AG04449 (cell line): Measurements from ENCODE around the gene DHX58.

Experiments used
- CTCF ChIA-PET: fragments of 350-600 bp; formaldehyde crosslinking; extraction: SDS; loops from one replicate; lab custom pipeline; 2021; ENCODE audit warnings: antibody characterized with exemption; lab: Yijun Ruan, JAX
- POLR2A ChIA-PET: fragments of 400-600, 350-600 bp; formaldehyde crosslinking; extraction: SDS; loops from one replicate; lab custom pipeline; 2020; ENCODE audit warnings: antibody characterized with exemption, inconsistent platforms; lab: Yijun Ruan, JAX
- DNase-seq: peaks from one replicate; pipeline ENCODE4 v3.0.0-alpha.2; 2010; ENCODE audit warnings: low read depth, low spot score
- H3K4me3 ChIP-seq: 2 replicates; pipeline ENCODE4 v1.5.1; 2011; ENCODE audit warnings: low read depth, mild to moderate bottlenecking, control low read depth, low read length
- TF ChIP-seq, protein P1 (sequence below): IDR thresholded peaks from one replicate; pipeline ENCODE4 v1.5.1; 2011; ENCODE audit warnings: mild to moderate bottlenecking, moderate library complexity, low read length, control low read depth, inconsistent platforms; ENCODE audit not compliant: insufficient read depth; ENCODE audit errors: missing control alignments

The DHX58 gene

GRCh38 chr17:42131232-42131631 is 18.7 kb upstream of the DHX58 start:
- ChIA-PET CTCF (interaction anchor here (0.6 to 2.8 kb wide), 7 partner anchors 13 to 168 kb away, joined by 3 to 23 read pairs (median 4); partner anchors contain the start of gene KCNH4), POLR2A (interaction anchor here (0.6 kb wide), 1 partner anchor 56 kb away, joined by 3 read pairs; no protein-coding TSS in a partner anchor)
- DNase-seq = no peak
- TF ChIP-seq, protein P1, sequence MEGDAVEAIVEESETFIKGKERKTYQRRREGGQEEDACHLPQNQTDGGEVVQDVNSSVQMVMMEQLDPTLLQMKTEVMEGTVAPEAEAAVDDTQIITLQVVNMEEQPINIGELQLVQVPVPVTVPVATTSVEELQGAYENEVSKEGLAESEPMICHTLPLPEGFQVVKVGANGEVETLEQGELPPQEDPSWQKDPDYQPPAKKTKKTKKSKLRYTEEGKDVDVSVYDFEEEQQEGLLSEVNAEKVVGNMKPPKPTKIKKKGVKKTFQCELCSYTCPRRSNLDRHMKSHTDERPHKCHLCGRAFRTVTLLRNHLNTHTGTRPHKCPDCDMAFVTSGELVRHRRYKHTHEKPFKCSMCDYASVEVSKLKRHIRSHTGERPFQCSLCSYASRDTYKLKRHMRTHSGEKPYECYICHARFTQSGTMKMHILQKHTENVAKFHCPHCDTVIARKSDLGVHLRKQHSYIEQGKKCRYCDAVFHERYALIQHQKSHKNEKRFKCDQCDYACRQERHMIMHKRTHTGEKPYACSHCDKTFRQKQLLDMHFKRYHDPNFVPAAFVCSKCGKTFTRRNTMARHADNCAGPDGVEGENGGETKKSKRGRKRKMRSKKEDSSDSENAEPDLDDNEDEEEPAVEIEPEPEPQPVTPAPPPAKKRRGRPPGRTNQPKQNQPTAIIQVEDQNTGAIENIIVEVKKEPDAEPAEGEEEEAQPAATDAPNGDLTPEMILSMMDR = no peak
- H3K4me3 ChIP-seq = no peak overlapping the region

DNA sequence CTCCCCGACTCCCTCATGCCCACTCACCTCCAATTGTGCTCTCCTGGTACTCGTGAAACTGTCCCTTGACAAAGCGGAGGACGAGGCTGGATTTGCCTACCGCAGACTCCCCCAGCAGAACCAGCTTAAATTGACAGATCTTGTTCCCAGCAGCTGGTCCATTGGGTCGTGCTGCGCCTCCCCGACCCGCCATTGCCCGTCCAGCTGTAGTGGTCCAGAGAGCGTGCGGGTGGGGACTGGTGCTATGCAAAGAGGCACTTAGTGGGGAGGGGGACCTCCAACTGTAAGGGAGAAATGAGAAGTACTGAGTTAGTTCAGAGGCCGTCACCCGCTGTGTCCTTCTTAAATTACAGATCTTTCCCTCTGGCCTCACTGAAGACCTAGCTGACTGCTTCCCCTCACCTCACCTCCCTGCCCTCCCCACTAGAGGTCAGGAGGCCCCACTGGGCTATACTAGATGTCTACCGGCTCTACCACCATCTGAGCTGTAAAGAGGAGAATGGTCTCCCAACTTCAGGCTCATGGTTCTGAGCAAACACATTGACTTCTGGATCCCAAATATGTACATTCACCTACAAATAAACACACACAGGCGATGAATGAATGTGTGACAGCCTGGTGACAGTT is 17.9 kb upstream of the DHX58 start:
- H3K4me3 ChIP-seq = no peak overlapping the region
- no peak for DNase-seq
- CTCF ChIA-PET = interaction anchor here (1.0 to 2.8 kb wide), 7 partner anchors 9 to 167 kb away, joined by 3 to 23 read pairs (median 4); partner anchors contain the start of genes KAT2A and KCNH4
- POLR2A ChIA-PET = interaction anchor here (0.6 to 1.2 kb wide), 2 partner anchors 9 to 57 kb away, joined by 3 read pairs; no protein-coding TSS in a partner anchor
- TF ChIP-seq, protein P1 = no peak

- ChIA-PET CTCF (interaction anchor here (0.8 to 2.8 kb wide), 4 partner anchors 8 to 28 kb away, joined by 3 to 23 read pairs (median 4); partner anchors contain the start of gene KAT2A), POLR2A (interaction anchor here (1.2 kb wide), 1 partner anchor 8 kb away, joined by 3 read pairs; no protein-coding TSS in a partner anchor)
- TF ChIP-seq, protein P1 = no peak
- H3K4me3 ChIP-seq = no peak overlapping the region
- no peak for DNase-seq
These were observed 16.8 kb upstream of the DHX58 start for GRCh38 chr17:42129109-42129837.

DNA sequence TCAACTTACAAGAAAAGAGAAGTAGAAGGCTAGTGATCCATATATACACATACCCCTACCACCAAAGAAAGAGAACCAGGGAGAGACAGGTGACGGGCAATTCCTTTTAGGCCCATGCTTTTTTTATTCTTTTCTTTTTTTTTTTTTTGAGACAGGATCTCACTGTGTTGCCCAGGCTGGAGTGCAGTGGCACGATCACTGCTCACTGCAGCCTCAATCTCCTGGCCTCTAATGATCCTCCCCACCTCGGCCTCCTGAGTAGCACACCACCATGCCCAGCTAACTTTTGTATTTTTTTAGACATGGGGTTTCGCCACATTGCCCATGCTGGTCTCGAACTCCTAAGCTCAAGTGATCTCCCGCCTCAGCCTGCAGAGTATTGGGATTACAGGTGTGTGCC is 14.9 kb upstream of the DHX58 start:
- no peak overlapping the region for H3K4me3 ChIP-seq
- no peak for DNase-seq
- ChIA-PET POLR2A (no interaction called here), CTCF (interaction anchor here (1.0 to 1.7 kb wide), 2 partner anchors 9 to 24 kb away, joined by 3 to 5 read pairs; no protein-coding TSS in a partner anchor)
- TF ChIP-seq, protein P1 = no peak

DNA sequence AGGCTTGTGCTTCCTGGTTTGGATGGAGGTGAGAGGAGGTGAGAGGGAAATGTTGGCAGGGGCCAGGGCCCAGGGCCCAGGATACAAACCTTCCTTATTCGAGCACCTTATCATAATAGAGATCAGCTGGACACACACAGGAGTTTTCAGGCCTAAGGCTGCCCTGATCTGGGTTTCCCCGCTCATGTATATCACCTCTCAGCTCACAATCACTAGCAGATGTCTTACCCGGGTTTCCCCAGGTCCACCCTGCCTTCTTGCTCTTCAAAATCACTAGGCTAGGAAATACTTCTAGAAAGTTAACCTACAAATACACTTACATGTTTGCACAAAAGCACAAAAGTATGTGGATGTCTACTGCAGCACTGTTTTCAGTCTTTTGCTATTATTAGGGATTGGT is 14.3 kb upstream of the DHX58 start:
- TF ChIP-seq, protein P1 = no peak
- DNase-seq = no peak
- CTCF ChIA-PET = interaction anchor here (1.4 to 1.7 kb wide), 2 partner anchors 9 to 96 kb away, joined by 3 to 5 read pairs; no protein-coding TSS in a partner anchor
- POLR2A ChIA-PET = no interaction called here
- no peak overlapping the region for H3K4me3 ChIP-seq
